Epithelial cell of proximal tubule (primary cell): Measurements from ENCODE around the gene GFRA3. TPM values are rescaled to one million over a fixed set of nuclear protein-coding genes. Genes with fewer than 3 reads are reported as not detected.
A peak's percentile ranks its signal among the peaks of the same experiment; 100 is the strongest.

Source experiments
- DNase-seq: peaks from one replicate; pipeline ENCODE4 v3.0.0-alpha.2; 2011; ENCODE audit warnings: low read depth
- H3K4me3 ChIP-seq: 2 replicates; pipeline ENCODE4 v1.5.1; 2011; ENCODE audit warnings: low read depth, mild to moderate bottlenecking, low read length
- CTCF ChIP-seq: conservative IDR thresholded peaks from 2 replicates; pipeline ENCODE4 v1.5.1; 2012; ENCODE audit warnings: low read depth, mild to moderate bottlenecking, low read length
- total RNA-seq: library from RNA; depleted of rRNA; stranded (reverse); fragments of >200 nt; gene quantifications from 2 replicates; pipeline ENCODE4 v1.2.3, GENCODE V29; 2015

The GFRA3 gene
- total RNA-seq, 1 donor from 2014 or later = 0.12 TPM

- DNase-seq = no peak
- TF ChIP-seq CTCF = no peak
- no peak overlapping the region for H3K4me3 ChIP-seq
Observed at GRCh38 chr5:138226910-138227309, 47.5 kb downstream of the GFRA3 start.

GRCh38 chr5:138224712-138225111, 49.7 kb downstream of the GFRA3 start:
- H3K4me3 ChIP-seq = no peak overlapping the region
- no peak for TF ChIP-seq CTCF
- no peak for DNase-seq

GRCh38 chr5:138223532-138223931, 50.9 kb downstream of the GFRA3 start:
- no peak for TF ChIP-seq CTCF
- no peak overlapping the region for H3K4me3 ChIP-seq
- DNase-seq = no peak

GRCh38 chr5:138216799-138217198, 57.6 kb downstream of the GFRA3 start:
- no peak for TF ChIP-seq CTCF
- no peak for DNase-seq
- no peak overlapping the region for H3K4me3 ChIP-seq

GRCh38 chr5:138213161-138214029, 61.0 kb downstream of the GFRA3 start, which contains the start of gene CDC23:
CDC23 (minus strand) TSS chr5:138213323; CDS start chr5:138213312, 11 bp downstream.
- DNase-seq = peak; percentile 91
- H3K4me3 ChIP-seq = peak within 1 kb of the TSS; percentile 95
- no peak for TF ChIP-seq CTCF

- H3K4me3 ChIP-seq = peak overlapping the region; percentile 95
- DNase-seq = no peak
- no peak for TF ChIP-seq CTCF
Observed at GRCh38 chr5:138212828-138213160, 61.6 kb downstream of the GFRA3 start.

- no peak for TF ChIP-seq CTCF
- DNase-seq = no peak
- H3K4me3 ChIP-seq = no peak overlapping the region
Observed at GRCh38 chr5:138210985-138211384, 63.4 kb downstream of the GFRA3 start.
